Prostate gland (tissue), 2 donors: ENCODE results near the gene SLC38A10. TPM values are rescaled to one million over a fixed set of nuclear protein-coding genes. Genes with fewer than 3 reads are reported as not detected.

ENCODE experiments used
- DNase-seq: peaks from one replicate; pipeline ENCODE4 v3.0.0-alpha.2; 2019; ENCODE audit warnings: low spot score
- H3K27ac ChIP-seq, 2 donors: fragments of 200-600 bp; sonication (generic); 2 replicates each; pipeline ENCODE4 v1.5.1; 2017 to 2019
- H3K27me3 ChIP-seq: fragments of 200-600 bp; sonication (generic); replicated peaks from 2 replicates; pipeline ENCODE4 v1.5.1; 2019; ENCODE audit not compliant: insufficient read depth
- H3K36me3 ChIP-seq, 2 donors: fragments of 200-600 bp; sonication (generic); 1 replicate in 1 of 2; 2 replicates in 1 of 2; pipeline versions ENCODE4 v1.5.1 to v1.8.1; 2017 to 2019
- H3K4me1 ChIP-seq: fragments of 200-600 bp; sonication (generic); replicated peaks from 2 replicates; pipeline ENCODE4 v1.5.1; 2019
- H3K4me3 ChIP-seq, 2 donors: fragments of 200-600 bp; sonication (generic); 2 replicates each; pipeline ENCODE4 v1.5.1; 2017 to 2019
- H3K9me3 ChIP-seq: fragments of 200-600 bp; sonication (generic); 2 replicates; pipeline ENCODE4 v1.5.1; 2017
- CTCF ChIP-seq, 4 experiments: fragments of 200-600 bp in 2 of 4; fragments of 450-650 bp in 2 of 4; sonication (generic) in 2 of 4; IDR thresholded peaks; 1 replicate in 3 of 4; 2 replicates in 1 of 4; pipeline ENCODE4 v1.5.1; 2016 to 2019; ENCODE audit warnings: antibody characterized with exemption in 4 of 4, mild to moderate bottlenecking in 2 of 4, moderate library complexity in 2 of 4
- POLR2A ChIP-seq: fragments of 450-650 bp; IDR thresholded peaks from one replicate; pipeline ENCODE4 v1.6.1; 2016; ENCODE audit warnings: antibody characterized with exemption, mild to moderate bottlenecking
- POLR2AphosphoS5 ChIP-seq: sonication (generic); formaldehyde crosslinking; IDR thresholded peaks from one replicate; pipeline ENCODE4 v1.6.1; 2017; ENCODE audit warnings: antibody characterized with exemption
- WGBS: methylation state at CpG from one replicate; pipeline ENCODE4 v1.1.5; 2018; 5-methylcytosine and 5-hydroxymethylcytosine counted together
- intact Hi-C: fragments of 100-400 bp; cut with DNase I; formaldehyde crosslinking; loops from one replicate; pipeline ENCODE4 v1.14.2; 2022
- total RNA-seq, 2 donors: library from RNA; depleted of rRNA; stranded (reverse); fragments of >200 nt; gene quantifications; one replicate each; pipeline ENCODE4 v1.1.0, GENCODE V29; 2016

Gene SLC38A10
- total RNA-seq, 2 donors from 2014 or later, result 104 to 167 TPM

- intact Hi-C loops, result loop anchor here (5.0 to 10.0 kb wide), 2 partner anchors 99 to 246 kb away; partner anchors contain the start of gene CHMP6
- 89% methylated on average over 10 of the region's 10 CpGs for WGBS
- no peak for TF ChIP-seq CTCF (IDR thresholded peaks at IDR 0.05)
- no peak for TF ChIP-seq POLR2AphosphoS5
- TF ChIP-seq POLR2A, result no peak
- H3K9me3 ChIP-seq, result no peaks in the 10 kb centered on the region
- DNase-seq, result no peak
- H3K27me3 ChIP-seq, result no peaks in the 10 kb centered on the region
- H3K27ac ChIP-seq, result no peak overlapping the region
- H3K4me3 ChIP-seq, result no peak overlapping the region
- no peaks in the 10 kb centered on the region for H3K36me3 ChIP-seq
- peaks cover 7% of the 10 kb centered on the region for H3K4me1 ChIP-seq
These were observed 53.9 kb downstream of the SLC38A10 start for GRCh38 chr17:81241203-81241602.

- no peak for DNase-seq
- H3K9me3 ChIP-seq, result no peaks in the 10 kb centered on the region
- intact Hi-C loops, result loop anchor here (5.0 to 10.0 kb wide), 2 partner anchors 98 to 246 kb away; partner anchors contain the start of gene CHMP6
- TF ChIP-seq POLR2AphosphoS5 (no peak), POLR2A (no peak), CTCF (IDR thresholded peaks at IDR 0.05) (no peak)
- 69% methylated on average over 8 of the region's 8 CpGs for WGBS
- peaks cover 7% of the 10 kb centered on the region for H3K4me1 ChIP-seq
- H3K4me3 ChIP-seq, result no peak overlapping the region
- H3K36me3 ChIP-seq, result no peaks in the 10 kb centered on the region
- no peak overlapping the region for H3K27ac ChIP-seq
- H3K27me3 ChIP-seq, result no peaks in the 10 kb centered on the region
These were observed 54.3 kb downstream of the SLC38A10 start for GRCh38 chr17:81240761-81241160.

- intact Hi-C loops, result loop anchor here (5.0 to 10.0 kb wide), 2 partner anchors 98 to 245 kb away; partner anchors contain the start of gene CHMP6
- H3K27me3 ChIP-seq, result no peaks in the 10 kb centered on the region
- DNase-seq, result no peak
- WGBS, result 13% methylated on average over 35 of the region's 37 CpGs
- peaks cover 7% of the 10 kb centered on the region for H3K4me1 ChIP-seq
- no peaks in the 10 kb centered on the region for H3K36me3 ChIP-seq
- peak overlapping the region; percentile 75 to 76 for H3K27ac ChIP-seq
- H3K9me3 ChIP-seq, result no peaks in the 10 kb centered on the region
- H3K4me3 ChIP-seq, result peak overlapping the region; percentile 87 to 98
- TF ChIP-seq POLR2AphosphoS5, result no peak
- TF ChIP-seq POLR2A, result no peak
- TF ChIP-seq CTCF (IDR thresholded peaks at IDR 0.05), result no peak
These were observed 55.2 kb downstream of the SLC38A10 start for GRCh38 chr17:81239714-81240555.

DNA sequence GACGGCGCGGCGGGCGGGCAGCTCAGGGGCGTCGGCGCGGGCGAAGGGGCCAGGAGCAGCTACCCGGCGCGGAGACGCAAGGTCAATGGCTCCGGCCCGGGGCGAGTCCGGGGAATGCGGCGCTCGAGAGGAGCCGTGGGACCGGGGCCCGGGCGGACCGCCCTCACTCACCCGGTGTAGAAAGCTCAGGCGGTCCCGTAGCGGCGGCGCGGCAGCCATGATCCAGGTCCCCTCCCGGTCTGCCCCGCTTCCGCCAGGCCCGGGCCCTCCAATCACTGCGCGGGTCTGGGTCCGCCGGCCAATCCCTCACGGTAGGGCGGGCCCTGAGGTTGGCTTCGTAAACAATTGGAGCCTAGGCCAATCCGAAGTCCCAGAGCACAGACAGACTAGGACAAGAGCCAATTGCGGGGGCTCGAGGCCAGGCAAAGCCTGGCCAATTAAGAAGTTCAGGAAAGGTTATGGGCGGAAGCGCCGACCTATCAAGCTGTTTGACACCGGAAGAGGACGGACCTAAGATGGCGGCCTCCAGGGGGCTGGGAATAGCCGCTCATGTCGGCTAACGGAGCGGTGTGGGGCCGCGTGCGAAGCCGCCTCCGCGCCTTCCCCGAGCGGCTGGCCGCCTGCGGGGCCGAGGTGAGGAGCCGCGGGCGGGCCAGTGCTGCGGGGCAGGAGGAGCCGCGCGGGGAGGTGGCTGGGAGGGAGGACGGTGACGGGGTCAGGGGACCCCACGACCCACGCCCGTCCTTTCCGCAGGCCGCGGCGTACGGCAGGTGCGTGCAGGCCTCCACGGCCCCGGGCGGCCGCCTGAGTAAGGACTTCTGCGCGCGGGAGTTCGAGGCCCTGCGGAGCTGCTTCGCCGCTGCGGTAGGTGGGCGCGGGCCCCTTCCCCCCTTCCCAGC, 56.0 kb downstream of the SLC38A10 start, which contains the start of the genes NDUFAF8 and TEPSIN:
Gene NDUFAF8 (plus strand): TSS at position 504 of the 899 bp plus-strand sequence. CDS start 46 bp downstream, at position 550.
Gene TEPSIN (minus strand): TSS at position 241 of the 899 bp plus-strand sequence. CDS start 22 bp downstream, at position 219.
- DNase-seq, result peak; percentile 99
- H3K27me3 ChIP-seq, result no peaks in the 10 kb centered on the region
- intact Hi-C loops, result no loop called here
- peak within 1 kb of the TSS; percentile 87 to 98 for H3K4me3 ChIP-seq
- TF ChIP-seq POLR2AphosphoS5 (peak; percentile 93), CTCF (IDR thresholded peaks at IDR 0.05) (peak in 3 of 4 experiments; percentile 11 to 55 (median 34)), POLR2A (peak; percentile 40)
- no peaks in the 10 kb centered on the region for H3K9me3 ChIP-seq
- peaks cover 7% of the 10 kb centered on the region for H3K4me1 ChIP-seq
- H3K27ac ChIP-seq, result peak within 1 kb of the TSS; percentile 75 to 76
- H3K36me3 ChIP-seq, result no peaks in the 10 kb centered on the region
- under 1% methylated on average over 68 of the region's 100 CpGs for WGBS
